ENCODE measurements around the gene C1QTNF5.

The C1QTNF5 gene

DNA sequence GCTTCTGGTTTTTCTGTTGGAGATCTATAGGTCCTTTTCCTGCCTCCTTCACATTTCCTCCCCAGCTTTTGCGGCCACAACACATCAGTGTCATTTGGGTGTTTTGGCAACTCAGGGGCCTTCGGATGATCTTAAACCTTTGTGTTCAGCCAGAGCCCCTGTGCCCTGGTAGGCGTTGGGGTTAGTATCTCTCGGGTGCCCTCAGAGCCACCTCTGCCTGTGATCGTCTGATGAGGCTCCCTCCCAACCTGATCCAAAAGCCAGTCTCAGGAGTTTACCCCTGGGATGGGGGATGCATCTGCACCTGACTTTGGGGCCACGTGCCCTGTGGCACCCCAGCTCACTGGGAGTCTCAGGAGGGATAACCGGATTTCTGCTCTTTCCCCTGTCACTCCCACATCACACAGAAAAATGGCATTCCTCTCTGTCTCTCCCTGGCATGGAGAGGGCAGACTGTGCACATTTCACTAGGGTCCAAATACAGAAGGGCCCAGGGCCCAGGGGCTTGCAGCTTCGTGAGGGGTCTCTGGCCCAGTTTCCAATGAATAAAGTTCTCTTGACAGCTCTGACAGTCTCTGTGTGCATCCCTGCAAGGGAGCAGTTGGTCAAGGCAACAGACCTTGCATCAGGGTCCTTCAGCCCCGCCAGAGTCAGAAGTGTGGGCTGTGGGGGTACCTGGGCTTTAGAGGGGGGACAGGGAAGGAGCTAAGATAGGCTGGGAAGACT, 3.8 kb downstream of the C1QTNF5 start:
- no peak for DNase-seq

DNA sequence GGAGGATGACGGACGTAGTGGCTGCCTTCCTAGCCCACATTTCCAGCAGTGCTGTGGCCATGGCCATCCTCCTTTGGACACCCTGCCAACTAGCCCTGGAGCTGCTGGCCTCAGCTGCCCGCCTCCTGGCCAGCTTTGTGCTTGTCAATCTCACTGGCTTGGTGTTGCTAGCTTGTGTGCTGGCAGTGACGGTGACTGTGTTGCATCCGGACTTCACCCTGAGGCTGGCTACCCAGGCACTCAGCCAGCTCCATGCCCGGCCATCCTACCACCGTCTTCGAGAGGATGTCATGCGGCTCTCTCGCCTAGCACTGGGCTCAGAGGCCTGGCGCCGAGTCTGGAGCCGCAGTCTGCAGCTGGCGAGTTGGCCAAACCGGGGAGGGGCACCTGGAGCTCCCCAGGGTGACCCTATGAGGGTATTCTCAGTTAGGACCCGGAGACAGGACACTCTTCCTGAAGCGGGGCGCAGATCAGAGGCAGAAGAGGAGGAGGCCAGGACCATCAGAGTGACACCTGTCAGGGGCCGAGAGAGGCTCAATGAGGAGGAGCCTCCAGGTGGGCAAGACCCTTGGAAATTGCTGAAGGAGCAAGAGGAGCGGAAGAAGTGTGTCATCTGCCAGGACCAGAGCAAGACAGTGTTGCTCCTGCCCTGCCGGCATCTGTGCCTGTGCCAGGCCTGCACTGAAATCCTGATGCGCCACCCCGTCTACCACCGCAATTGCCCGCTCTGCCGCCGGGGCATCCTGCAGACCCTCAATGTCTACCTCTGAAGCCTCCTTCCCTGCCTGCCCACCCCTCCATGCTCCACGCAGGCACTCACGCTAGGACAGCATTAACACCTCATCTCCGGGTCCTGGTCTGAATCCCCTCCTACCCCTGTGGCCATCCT, 4.8 kb downstream of the C1QTNF5 start:
- no peak for DNase-seq

DNA sequence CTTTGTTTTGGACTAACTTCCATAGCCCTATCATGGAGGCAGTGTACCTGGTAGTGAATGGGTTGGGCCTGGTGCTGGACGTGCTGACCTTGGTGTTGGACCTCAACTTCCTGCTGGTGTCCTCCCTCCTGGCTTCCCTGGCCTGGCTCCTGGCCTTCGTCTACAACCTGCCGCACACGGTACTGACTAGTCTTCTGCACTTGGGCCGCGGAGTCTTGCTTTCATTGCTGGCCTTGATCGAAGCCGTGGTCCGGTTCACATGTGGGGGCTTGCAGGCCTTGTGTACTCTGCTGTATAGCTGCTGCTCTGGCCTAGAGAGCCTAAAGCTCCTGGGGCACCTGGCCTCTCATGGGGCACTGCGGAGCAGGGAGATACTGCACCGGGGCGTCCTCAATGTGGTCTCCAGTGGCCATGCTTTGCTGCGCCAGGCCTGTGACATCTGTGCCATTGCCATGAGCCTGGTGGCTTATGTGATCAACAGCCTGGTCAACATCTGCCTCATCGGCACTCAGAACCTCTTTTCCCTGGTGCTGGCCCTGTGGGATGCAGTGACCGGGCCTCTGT, 5.5 kb downstream of the C1QTNF5 start:
- no peak for DNase-seq

DNA sequence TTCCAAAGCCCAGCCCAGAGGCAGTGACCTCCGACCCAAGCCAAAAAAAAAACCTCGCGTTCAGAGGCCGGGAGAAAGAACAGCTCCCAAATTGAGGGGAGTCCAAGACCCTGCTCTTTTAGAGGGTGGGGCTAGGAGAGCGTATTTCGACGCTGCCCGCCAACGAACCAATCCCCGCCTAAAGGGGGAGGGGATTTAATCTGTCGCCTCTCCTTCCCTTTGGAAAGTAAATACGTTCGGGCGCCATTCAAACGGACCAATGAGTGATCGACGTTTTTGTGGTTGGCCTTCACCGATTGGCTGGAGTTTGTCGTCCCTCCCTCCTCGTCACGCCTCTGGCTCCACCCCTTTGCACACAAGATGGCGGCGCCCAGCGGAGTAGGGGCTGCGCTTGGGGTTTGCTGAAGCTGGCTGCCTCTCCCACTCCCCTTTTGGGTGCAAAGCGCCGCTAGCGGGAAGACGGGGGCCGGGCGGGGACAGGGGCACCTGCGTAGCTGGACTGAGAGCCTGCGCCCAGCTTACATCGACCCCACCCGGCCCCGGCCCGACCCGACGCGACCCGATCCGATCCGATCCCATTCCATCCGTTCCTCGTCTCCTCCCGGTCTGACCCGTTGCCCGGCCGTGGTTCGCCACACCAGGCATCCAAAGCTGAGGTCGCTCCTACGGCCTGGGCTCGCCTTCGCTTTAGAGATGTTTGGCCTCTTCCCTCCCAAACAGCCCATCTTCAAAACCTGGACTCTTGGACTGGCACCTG, 6.3 kb downstream of the C1QTNF5 start, which contains the start of gene RNF26:
RNF26 (plus strand) TSS at position 354 of the 757 bp plus-strand sequence. CDS start 596 bp downstream, outside the sequence.
- DNase-seq: peak; percentile 94

DNA sequence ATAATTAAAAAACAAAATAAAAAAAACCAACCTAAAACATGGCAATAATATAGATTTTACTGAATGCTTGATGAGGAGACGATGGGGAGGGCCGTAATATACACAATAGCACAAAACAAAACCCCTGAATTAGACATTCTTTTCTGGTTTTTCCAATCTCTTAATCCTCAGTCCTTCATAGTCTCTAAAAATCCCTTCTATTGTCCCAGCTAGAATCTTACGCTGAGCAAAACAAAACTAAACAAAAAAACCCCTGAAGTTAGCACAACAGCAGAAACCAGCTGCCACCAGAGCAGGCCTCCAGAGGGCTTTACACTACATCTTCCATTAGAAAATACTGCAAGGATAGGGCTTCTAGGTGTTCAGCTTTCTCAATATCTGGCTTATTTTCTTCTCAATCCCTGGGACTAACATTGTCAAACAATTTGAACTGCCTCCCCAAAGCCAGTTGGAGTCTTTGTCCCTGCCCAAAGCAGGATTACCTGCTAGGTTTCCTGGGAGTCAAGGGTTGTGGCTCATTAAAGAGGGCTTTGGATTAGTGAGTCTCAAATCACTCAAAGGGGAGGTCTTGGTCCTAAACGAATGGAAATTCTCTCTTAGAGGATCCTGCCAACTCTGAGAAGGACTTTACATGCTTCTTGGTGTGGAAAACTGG, 8.4 kb downstream of the C1QTNF5 start:
- DNase-seq: no peak

DNA sequence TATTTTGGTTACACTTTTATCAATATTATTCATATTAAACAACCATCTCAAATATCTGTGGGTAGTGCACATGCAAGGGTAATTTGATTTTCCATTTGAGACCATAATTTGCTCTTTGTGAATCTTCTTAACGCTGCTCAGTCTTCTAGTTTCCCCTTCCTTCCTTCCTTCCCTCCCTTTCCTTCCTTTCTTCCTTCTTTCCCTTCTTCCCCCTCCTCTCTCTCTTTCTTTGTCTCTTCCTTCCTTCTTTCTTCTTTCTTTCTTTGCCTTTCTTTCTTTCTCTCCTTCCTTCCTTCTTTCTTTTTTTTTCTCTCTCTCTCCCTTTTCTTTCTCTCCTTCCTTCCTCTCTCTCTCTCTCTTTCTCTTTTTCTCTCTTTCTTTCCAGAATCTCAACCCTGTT, 10.4 kb downstream of the C1QTNF5 start:
- no peak for DNase-seq

DNA sequence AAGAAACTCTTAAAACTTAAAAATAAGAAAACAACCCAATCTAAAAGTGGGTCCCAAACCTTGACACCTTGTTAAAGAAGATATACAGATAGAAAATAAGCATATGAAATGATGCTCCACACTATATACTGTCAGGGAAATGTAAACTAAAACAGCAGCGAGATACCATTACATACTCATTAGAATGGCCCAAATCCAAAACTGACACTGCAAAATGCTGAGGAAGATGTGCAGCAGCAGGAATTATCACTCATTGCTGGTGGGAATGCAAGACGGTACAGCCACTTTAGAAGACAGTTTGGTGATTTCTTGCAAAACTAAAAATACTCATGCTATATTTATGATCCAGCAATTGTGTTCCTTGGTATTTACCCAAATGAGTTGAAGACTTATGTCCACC, 11.4 kb downstream of the C1QTNF5 start:
- no peak for DNase-seq

DNA sequence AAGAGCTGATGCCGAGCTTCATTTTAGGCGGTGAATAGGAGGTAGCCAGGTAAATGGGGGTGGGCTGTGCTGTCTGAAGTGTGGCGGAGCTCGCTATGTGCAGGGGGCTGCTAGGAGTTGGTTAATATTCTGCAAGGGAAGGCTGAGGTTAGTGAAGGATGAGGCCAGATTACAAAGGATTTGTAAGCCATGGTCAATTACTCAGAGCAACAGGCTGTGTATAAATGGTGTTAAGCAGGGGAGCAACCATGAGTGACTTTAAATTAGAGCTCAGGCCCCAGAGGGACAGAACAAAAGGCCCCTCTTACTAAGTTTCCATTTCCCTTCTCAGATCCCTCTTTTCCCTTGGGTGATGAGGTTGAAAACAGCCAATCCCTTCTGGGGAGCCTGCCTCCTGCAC, 16.5 kb downstream of the C1QTNF5 start:
- DNase-seq: no peak

DNA sequence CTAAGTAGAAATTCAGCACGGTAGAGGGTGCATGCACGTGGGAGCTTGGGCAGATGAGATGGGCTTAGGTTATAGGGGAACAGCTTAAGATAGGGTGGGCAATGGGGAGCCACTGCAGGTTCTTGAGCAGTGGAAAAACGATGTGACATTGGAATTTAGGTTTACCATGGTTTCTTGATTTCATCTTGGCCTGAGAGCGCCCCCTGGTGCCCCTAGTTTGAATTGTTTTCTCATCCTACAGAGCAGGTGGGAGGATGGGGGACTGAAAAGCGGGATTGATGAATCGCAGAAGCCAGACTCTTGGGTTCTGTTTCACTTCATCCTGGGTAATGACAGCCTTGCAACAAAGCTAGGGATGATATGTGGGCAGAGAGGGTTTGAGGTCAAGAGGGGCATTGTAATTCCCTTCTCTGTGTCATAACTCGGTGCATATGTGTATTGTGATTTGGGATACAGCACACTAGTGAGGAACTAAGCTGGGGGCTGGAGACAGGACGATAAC, 17.1 kb downstream of the C1QTNF5 start:
- peak; percentile 26 for DNase-seq

DNA sequence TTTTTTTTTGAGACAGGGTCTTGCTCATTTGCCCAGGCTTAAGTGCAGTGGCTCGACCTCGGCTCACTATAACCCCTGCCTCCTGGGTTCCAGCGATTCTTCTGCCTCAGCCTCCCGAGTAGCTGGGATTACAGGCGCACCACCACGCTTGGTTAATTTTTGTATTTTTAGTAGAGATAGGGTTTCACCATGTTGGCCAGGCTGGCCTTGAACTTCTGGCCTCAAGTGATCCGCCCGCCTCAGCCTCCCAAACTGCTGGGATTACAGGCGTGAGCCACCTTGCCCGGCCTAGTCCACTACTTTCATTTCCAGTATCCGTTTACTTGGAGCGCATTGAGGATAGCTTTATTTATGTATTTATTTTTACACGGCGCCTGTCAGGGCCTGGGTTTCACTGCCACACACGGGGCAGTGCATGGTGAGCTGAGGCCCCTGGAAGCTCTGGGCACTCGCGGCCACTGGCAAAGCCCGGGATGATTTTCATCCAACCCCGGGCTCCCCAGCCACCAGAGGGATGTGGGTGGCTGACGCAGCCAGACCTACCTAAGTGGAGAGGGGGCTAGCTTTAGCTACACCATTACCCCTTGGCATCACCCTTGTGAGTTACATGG, 17.7 kb downstream of the C1QTNF5 start:
- DNase-seq: no peak

DNA sequence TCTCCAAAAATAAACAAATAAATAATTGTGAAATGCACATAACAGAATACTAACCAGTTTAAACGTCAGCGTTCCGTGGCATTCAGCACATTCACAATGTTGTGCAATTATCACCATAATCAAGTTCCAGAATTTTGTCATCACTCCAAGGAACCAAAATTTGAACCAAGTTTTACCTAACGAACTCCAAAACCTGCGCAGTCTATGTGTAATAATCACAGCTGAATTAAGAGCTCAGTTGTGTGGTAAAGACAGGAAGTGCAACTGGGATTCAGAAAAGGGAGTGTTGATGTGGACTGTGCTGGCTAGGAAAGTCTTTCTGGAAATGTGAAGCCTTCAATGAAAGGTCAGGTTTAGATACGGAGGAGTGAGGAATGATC, 18.3 kb downstream of the C1QTNF5 start:
- no peak for DNase-seq

DNA sequence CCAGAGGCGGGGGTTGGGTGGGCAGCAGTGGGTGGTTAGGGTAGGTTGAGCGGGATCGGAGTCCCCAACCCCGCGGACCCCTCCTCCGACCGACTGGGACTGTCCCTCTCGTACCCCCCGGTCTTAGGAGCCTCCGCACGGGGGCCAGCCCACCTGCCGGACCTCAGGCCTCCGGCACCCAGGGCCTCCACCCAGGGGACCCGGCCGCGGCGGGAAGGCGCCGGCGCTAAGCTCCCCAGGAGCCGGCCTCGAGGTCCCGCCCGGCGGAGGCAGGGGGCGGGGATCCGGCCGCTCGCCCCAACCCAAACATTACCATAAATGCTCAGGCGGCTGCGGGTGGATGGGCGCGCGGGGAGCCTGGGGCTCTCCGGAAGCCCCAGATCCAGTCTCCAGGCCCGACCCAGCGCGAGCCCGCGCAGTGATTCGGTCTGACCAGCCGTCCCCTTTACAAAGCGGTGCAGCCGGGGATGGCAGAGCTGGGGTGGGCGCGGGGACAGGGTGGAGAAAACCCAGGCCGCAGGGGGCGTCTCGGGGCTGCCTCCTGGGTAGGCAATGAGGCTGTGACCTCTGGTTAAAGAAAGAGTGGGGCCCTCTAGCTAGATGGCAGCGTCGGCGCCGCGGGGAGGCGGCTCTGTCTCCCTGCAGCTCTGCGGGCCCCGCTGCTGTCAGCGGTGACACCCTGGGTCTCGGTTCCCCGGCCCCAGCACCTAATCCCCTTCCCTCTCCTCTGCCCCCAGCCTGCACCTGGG, 19.7 kb downstream of the C1QTNF5 start:
- DNase-seq: no peak

DNA sequence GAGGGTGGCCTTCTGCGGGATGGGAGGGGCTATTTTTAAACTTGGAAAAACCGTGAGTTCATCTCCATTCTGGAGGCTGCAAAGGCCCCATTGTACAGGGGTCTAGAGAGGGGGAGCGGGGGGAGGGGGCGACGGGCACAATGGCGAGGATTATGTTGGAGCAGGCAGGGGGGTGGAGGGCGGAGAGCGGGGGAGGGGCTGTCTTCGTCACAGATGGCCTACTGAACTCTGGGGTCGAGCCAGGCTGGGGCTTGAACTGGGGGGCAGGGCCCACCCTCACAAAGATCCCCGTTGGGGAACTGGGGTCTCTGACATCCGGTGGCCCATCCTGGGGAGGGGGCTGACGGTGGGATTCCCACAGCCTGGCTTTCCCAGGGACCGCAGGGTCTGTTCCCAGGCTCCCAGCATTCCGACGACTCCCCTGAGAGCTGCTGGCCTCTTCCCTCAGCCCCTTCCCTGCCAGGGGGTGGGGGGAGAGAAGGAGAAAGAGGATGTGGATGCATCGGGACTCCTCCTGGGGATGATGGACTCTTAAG, 20.4 kb downstream of the C1QTNF5 start:
- DNase-seq: no peak

DNA sequence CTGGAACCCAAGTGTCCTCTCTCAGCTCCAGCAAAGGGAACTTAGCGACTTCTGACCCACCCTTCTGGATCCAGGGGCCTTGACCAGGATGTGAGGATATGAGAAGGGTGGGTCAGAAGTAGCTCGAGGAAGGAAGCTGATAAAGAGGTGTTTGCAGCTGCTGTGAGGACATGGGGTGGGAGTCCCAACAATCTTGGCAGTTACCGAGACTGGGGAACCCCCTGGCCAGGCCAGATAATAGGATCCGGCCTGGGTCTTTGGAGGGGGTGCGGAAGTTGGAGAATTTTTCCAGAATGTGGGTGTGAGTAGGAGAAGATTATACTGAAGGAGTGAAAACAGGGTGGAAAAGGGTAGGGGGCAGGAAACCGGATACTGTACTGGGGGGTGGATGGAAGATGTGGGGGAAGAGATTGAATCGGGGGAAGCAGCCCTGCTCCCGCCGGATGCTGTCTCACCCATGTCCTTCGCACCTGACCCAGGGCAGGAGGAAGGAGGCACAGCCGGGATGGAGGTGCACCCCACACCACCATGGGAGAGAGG, 20.9 kb downstream of the C1QTNF5 start:
- no peak for DNase-seq

DNA sequence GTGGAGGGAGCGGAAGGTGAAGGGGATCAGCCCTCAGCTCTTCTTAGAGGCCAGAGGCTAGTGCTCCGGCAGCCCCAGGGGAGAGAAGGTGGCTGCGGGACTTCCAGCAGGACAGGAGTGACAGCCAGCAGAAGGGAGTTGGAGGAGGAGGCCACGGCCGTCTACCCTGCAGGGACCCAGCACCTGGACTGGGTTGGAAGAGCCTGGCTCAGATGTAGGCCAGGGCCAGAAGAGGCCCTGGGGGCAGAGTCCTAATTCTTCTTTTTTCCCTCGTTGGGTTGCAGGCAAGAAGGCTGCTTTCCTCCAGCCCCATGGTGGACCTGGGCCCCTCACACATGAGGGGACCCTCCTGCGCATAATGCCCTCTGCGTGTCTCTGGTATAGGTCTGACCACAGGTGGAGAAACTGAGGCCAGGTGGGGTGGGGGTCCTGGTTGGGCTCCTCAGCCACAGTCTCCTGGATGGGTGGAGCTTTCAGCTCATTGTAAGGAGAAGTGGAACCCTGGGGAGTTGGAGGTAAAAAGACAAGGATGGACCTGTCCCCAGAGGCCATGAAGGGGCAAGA, 21.5 kb downstream of the C1QTNF5 start:
- no peak for DNase-seq

DNA sequence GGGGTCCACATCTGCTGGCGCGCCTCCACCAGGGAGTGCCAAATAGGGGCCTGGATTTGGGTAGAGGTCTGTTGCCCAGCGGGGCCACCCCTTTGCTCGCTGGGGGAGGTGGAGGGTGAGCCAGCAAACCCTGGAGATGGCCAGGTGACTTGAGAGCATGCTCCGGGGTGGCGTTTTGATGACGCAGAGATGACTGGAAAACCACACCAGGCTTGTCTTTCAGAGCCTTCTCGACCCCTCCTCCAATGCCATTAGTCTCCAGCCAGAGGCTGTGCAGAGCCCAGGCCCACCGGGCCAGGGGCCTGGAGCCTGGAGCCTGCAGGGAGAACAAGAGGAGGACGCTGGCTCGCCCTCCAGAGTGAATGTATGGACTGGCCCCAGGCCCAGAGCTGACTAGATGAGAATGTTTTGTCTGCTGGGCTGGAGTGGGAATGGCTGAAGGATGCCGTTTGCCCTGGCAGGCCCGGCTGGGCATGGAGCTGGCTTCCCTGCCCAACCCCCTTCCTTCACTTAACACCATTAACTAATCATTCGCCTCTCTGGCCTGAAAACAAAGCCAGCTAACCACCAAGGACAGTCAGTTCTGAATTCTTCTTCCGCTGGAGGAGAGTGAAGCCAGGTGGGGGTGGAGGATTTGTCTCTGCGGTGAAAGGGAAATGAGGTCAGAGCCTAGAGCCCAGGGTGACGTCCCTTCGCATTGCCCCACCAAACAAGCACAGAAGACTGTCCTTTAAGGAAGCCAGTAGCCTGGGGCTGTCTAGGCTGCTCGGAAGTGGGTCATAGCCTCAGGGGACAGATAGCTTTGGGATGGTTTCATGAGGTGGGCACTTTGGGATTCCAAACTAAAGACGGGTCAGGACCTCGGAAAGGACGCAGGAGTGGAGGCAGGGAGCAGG, 22.2 kb downstream of the C1QTNF5 start:
- DNase-seq: peak; percentile 42

DNA sequence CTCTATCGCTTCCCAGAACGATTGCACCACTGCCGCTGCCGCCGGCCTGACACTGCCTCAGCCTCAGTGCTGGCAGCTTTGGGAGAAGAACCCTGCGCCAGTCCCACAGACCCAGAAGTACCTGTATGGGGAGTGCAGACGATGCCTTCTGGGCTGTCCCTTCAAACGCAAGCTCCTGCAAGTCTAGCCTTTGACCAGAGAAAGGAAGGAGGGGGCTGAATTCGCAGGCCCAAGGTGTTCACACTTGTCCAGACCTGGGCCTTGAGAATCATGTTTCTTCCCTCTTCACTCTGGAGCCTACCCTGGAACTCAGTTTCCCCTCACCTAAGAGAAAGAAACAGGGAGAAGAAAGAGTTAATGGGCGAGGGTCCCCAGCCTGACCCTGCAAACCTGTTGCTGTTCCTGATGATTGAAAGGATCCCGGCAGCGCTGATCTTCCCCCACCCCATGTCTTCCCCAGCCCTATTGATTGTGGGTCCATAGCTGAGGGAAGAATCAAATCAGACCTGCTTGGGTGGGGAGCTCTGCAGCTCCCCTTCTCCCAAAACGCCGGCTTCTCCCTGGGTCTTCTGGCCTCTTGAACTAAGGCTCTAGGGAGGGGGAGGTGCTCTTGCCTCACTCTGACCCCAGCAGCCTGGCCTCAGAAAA, 23.0 kb downstream of the C1QTNF5 start:
- DNase-seq: no peak

All from SHP77 treated with DMSO at 0.1 percent for 48 hours (cell line).